DOHH2 (cell line): Measurements from ENCODE around the gene OR8A1.

Experiments
- H3F3A ChIP-seq: fragments of 200-600 bp; sonication (generic), shearing (Covaris generic); 2 replicates; pipeline ENCODE4 v1.6.0; 2016; ENCODE audit warnings: antibody characterized with exemption, mild to moderate bottlenecking; ENCODE audit not compliant: control insufficient read depth, insufficient read depth
- H3K27ac ChIP-seq: fragments of 200-600 bp; sonication (generic); 2 replicates; pipeline ENCODE4 v1.5.1; 2014; ENCODE audit warnings: low read depth, mild to moderate bottlenecking, low read length, moderate library complexity
- H3K27me3 ChIP-seq: fragments of 200-600 bp; sonication (generic); 2 replicates; pipeline ENCODE4 v1.6.1; 2014; ENCODE audit warnings: mild to moderate bottlenecking, low read length, mixed read lengths; ENCODE audit not compliant: control insufficient read depth
- H3K36me3 ChIP-seq: fragments of 200-600 bp; sonication (generic); 2 replicates; pipeline ENCODE4 v1.6.1; 2014; ENCODE audit warnings: mild to moderate bottlenecking, low read length, moderate library complexity, mixed read lengths; ENCODE audit not compliant: control insufficient read depth
- H3K4me1 ChIP-seq: fragments of 200-600 bp; sonication (generic); 2 replicates; pipeline ENCODE4 v1.6.1; 2014; ENCODE audit warnings: mild to moderate bottlenecking, low read length, mixed read lengths; ENCODE audit not compliant: control insufficient read depth
- H3K4me2 ChIP-seq: fragments of 200-600 bp; sonication (generic); 2 replicates; pipeline ENCODE4 v1.6.0; 2014; ENCODE audit warnings: mild to moderate bottlenecking, low read length, moderate library complexity
- H3K4me3 ChIP-seq: fragments of 200-600 bp; sonication (generic); 2 replicates; pipeline ENCODE4 v1.5.1; 2014; ENCODE audit warnings: mild to moderate bottlenecking, low read length, mixed read lengths
- H3K79me2 ChIP-seq: fragments of 200-600 bp; sonication (generic); 2 replicates; pipeline ENCODE4 v1.6.1; 2014; ENCODE audit warnings: mild to moderate bottlenecking, low read length, mixed read lengths; ENCODE audit not compliant: control insufficient read depth
- H3K9me2 ChIP-seq: fragments of 200-600 bp; sonication (generic); replicated peaks from 2 replicates; pipeline ENCODE4 v1.6.1; 2014; ENCODE audit warnings: mild to moderate bottlenecking, low read length, mixed read lengths; ENCODE audit not compliant: control insufficient read depth
- H3K9me3 ChIP-seq: fragments of 200-600 bp; sonication (generic); 2 replicates; pipeline ENCODE4 v1.6.1; 2014; ENCODE audit warnings: antibody characterized with exemption, low read length, mixed read lengths; ENCODE audit not compliant: control insufficient read depth, insufficient read depth
- H4K20me1 ChIP-seq: fragments of 200-600 bp; sonication (generic); 2 replicates; pipeline ENCODE4 v1.6.0; 2014; ENCODE audit warnings: low read depth, mild to moderate bottlenecking, antibody characterized with exemption, low read length, moderate library complexity; ENCODE audit not compliant: control insufficient read depth, insufficient read depth
- CTCF ChIP-seq: fragments of 200-600 bp; sonication (generic); IDR thresholded peaks from one replicate; pipeline ENCODE4 v1.5.1; 2014; ENCODE audit warnings: antibody characterized with exemption, mild to moderate bottlenecking, low read depth, low read length; ENCODE audit not compliant: poor library complexity, severe bottlenecking
- EZH2phosphoT487 ChIP-seq: fragments of 200-600 bp; sonication (generic); IDR thresholded peaks from 2 replicates; pipeline ENCODE4 v1.6.1; 2017; ENCODE audit warnings: borderline replicate concordance, mild to moderate bottlenecking, antibody characterized with exemption, low read length, moderate library complexity, mixed read lengths

Gene OR8A1

DNA sequence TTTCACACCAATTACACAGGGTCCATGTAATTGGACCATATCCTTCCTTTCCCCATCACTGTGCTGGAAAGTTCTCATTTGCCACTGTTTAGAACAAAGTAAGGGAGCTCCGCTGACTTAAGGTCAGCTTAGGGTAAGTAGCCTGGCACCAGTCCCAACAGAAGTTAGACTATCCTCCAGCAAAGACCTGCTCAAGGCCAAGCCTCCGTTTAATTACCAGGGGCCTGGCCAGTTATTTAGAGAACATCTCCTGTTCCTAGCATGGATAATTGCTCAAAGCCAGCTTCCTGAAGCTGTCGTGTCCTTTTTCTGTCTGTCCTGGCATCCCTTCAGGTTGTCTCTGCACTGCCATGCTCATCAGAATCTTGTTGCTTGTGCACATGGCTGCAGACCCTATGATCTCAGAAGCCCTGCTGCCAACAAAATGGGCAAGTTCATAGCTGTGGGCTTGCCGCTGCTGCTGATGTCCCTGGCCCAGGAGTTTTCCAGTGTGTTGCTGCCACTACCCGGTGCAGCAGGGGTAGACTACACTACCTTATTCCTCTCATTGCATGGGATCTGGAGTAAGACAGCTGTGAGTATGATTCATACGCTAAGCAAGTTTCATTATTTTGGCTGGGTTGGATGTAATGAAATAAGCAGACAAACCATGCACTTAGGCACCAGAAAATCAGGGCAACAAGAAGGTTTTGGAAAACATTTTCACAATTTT lies 8.1 kb downstream of the OR8A1 start:
- Histone ChIP-seq H3K9me2 (no peaks in the 10 kb centered on the region), H4K20me1 (no peaks in the 10 kb centered on the region), H3K27ac (no peak overlapping the region), H3K36me3 (no peaks in the 10 kb centered on the region), H3K27me3 (peaks cover 3% of the 10 kb centered on the region; the same call in 1 of the 2 replicates), H3K4me1 (no peaks in the 10 kb centered on the region), H3K4me2 (no peak overlapping the region), H3K9me3 (no peaks in the 10 kb centered on the region), H3F3A (no peaks in the 10 kb centered on the region), H3K4me3 (no peak overlapping the region), H3K79me2 (no peaks in the 10 kb centered on the region)
- TF ChIP-seq EZH2phosphoT487 = no peak
- no peak for TF ChIP-seq CTCF

- Histone ChIP-seq H3K4me3 (no peak overlapping the region), H3K9me3 (no peaks in the 10 kb centered on the region), H4K20me1 (no peaks in the 10 kb centered on the region), H3K79me2 (no peaks in the 10 kb centered on the region), H3K36me3 (no peaks in the 10 kb centered on the region), H3K4me1 (no peaks in the 10 kb centered on the region), H3K27ac (no peak overlapping the region), H3K27me3 (peaks cover 3% of the 10 kb centered on the region), H3K4me2 (no peak overlapping the region), H3F3A (no peaks in the 10 kb centered on the region), H3K9me2 (no peaks in the 10 kb centered on the region)
- TF ChIP-seq EZH2phosphoT487 (no peak), CTCF (no peak)
Measured at GRCh38 chr11:124578761-124579160, 9.0 kb downstream of the OR8A1 start.

DNA sequence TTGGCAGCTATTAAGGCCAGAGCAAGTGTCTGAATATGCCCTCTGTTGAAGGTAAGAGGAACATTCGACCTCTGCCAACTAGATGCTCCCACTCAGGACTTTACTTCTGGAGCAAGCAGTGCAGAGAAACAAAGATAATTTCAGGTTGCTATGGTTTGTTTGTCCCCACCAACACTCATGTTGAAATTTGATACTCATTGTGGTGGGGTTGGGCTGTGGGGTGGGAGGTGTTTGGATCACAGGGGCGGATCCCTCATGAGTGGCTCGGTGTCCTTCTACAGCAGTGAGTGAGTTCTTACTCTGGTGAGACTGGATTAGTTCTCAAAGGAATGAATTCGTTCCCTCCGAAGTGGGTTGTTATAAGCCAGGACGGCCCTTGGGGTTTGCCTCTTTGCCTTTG lies 12.0 kb downstream of the OR8A1 start:
- Histone ChIP-seq H3F3A (no peaks in the 10 kb centered on the region), H3K27me3 (peaks cover 3% of the 10 kb centered on the region), H3K4me3 (no peak overlapping the region), H3K4me2 (no peak overlapping the region), H3K9me3 (no peaks in the 10 kb centered on the region), H3K79me2 (no peaks in the 10 kb centered on the region), H4K20me1 (no peaks in the 10 kb centered on the region), H3K27ac (no peak overlapping the region), H3K36me3 (no peaks in the 10 kb centered on the region), H3K9me2 (no peaks in the 10 kb centered on the region), H3K4me1 (no peaks in the 10 kb centered on the region)
- TF ChIP-seq CTCF (no peak), EZH2phosphoT487 (no peak)
